Hepatocyte (in vitro differentiated cells): Measurements from ENCODE around the gene GSTT2.

Experiments
- EZH2 ChIP-seq: fragments of 200-600 bp; sonication (generic); IDR thresholded peaks from 2 replicates; pipeline ENCODE4 v1.6.1; 2016; ENCODE audit warnings: antibody characterized with exemption, mild to moderate bottlenecking, borderline replicate concordance
- EZH2phosphoT487 ChIP-seq: fragments of 200-600 bp; sonication (generic); IDR thresholded peaks from one replicate; pipeline ENCODE4 v1.6.1; 2018; ENCODE audit warnings: antibody characterized with exemption, mild to moderate bottlenecking, low read depth, moderate library complexity; ENCODE audit not compliant: unreplicated experiment, severe bottlenecking
- TF ChIP-seq, protein P1 (sequence below): fragments of 200-600 bp; sonication (generic); IDR thresholded peaks from 2 replicates; pipeline ENCODE4 v1.5.1; 2016; ENCODE audit warnings: antibody characterized with exemption, mild to moderate bottlenecking; ENCODE audit not compliant: poor library complexity

DNA sequence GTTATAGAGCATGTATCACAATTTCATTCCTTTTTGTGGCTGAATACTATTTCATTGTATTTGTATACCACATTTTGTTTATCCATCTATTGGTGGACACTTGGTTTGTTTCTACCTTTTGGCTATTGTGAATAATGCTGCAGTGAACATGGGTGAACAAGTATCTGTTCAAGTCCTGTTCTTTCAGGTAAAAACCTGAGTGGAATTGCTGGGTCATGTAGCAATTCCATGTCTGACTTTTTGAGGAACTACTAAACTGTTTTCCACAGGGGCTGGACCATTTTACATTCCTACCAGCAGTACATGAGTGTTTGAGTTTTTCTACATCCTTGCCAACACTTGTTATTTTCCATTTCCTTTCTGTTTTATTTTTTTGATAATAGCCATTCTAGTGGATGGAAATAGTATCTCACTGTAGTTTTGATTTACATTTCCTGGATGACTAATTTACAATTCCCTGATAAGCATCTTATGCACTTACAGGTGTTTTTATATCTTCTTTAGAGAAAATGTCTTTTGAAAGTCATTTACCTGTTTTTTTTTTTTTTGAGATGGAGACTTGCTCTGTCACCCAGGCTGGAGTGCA, 43.4 kb downstream of the GSTT2 start:
- TF ChIP-seq, protein P1, sequence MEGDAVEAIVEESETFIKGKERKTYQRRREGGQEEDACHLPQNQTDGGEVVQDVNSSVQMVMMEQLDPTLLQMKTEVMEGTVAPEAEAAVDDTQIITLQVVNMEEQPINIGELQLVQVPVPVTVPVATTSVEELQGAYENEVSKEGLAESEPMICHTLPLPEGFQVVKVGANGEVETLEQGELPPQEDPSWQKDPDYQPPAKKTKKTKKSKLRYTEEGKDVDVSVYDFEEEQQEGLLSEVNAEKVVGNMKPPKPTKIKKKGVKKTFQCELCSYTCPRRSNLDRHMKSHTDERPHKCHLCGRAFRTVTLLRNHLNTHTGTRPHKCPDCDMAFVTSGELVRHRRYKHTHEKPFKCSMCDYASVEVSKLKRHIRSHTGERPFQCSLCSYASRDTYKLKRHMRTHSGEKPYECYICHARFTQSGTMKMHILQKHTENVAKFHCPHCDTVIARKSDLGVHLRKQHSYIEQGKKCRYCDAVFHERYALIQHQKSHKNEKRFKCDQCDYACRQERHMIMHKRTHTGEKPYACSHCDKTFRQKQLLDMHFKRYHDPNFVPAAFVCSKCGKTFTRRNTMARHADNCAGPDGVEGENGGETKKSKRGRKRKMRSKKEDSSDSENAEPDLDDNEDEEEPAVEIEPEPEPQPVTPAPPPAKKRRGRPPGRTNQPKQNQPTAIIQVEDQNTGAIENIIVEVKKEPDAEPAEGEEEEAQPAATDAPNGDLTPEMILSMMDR, result no peak
- TF ChIP-seq EZH2 (no peak), EZH2phosphoT487 (no peak)
